ENCODE data around the gene RASSF10. TPM values are rescaled to one million over a fixed set of nuclear protein-coding genes. Genes with fewer than 3 reads are reported as not detected.

RASSF10 gene
- total RNA-seq, 2 donors from 2014 or later: not detected

DNA sequence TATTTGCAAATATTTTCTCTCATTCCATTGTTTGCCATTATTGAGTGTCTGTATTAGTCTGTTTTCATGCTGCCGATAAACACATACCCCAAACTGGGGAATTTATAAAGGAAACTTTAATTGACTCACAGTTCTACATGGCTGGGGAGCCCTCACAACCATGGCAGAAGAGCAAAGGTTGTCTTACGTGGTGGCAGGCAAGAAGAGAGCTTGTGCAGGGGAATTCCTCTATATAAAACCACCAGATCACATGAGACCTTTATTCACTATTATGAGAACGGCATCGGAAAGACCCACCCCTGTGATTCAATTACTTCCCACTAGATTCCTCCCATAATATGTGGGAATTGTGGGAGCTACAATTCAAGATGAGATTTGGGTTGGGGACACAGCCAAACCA is 10.2 kb downstream of the RASSF10 start:
- Mint-ChIP-seq H3K9me3 (no peaks in the 10 kb centered on the region), H3K4me3 (no peak overlapping the region), H3K27ac (no peak overlapping the region), H3K27me3 (peaks cover 36 to 73% of the 10 kb centered on the region in 2 donors), H3K4me1 (ENCODE audit: low read depth in 2 of 2) (no peaks in the 10 kb centered on the region), H3K36me3 (no peaks in the 10 kb centered on the region)
- DNase-seq (ENCODE audit: low spot score): no peak
- no peak for ATAC-seq

DNA sequence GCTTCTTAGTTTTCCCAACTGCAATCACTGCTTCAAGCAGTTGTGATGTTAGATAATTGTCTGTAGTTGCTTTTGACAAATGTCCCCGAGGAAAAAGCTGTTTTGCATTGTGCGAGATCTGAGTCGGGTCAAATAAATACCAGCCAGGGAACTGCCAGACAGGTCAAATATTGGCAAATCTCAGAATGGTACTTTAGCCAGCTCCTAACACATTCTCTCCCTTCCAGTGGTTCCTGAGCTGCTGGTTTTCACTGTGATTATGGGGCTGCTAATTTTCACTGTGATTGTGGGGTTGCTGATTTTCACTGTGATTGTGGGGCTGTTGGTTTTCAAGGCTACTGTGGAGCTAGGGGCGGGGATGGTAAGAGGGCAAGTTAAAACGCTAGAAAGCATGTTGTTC is 14.3 kb downstream of the RASSF10 start:
- DNase-seq (ENCODE audit: low spot score) (no peak), ATAC-seq (no peak)
- Mint-ChIP-seq H3K4me3 (no peak overlapping the region), H3K27ac (no peak overlapping the region), H3K27me3 (peaks cover 28 to 56% of the 10 kb centered on the region in 2 donors), H3K9me3 (no peaks in the 10 kb centered on the region), H3K36me3 (no peaks in the 10 kb centered on the region), H3K4me1 (ENCODE audit: low read depth in 2 of 2) (no peaks in the 10 kb centered on the region)

DNA sequence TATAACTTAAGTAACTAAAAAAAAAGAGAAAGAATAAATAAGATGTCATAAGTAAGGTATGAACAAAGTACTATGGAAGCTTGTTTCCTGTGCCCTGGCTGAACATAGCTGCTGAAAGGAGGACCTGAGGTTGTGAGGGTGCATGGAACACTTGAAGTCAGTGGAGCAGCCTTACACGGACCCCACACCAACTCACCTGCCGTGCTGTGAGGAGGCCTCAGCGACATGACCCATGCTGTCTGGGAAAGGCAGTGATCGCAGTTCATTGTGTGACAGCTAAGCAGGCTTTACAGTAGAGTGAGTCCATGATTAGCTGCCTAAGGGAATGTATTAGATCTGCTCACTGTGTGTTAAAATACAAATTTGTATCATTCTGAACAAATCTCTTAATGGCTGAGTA is 17.6 kb downstream of the RASSF10 start:
- Mint-ChIP-seq H3K4me1 (ENCODE audit: low read depth in 2 of 2) (no peaks in the 10 kb centered on the region), H3K27ac (no peak overlapping the region), H3K9me3 (no peaks in the 10 kb centered on the region), H3K4me3 (no peak overlapping the region), H3K36me3 (no peaks in the 10 kb centered on the region), H3K27me3 (peaks cover 21 to 36% of the 10 kb centered on the region in 2 donors)
- no peak for DNase-seq (ENCODE audit: low spot score)
- ATAC-seq: no peak

DNA sequence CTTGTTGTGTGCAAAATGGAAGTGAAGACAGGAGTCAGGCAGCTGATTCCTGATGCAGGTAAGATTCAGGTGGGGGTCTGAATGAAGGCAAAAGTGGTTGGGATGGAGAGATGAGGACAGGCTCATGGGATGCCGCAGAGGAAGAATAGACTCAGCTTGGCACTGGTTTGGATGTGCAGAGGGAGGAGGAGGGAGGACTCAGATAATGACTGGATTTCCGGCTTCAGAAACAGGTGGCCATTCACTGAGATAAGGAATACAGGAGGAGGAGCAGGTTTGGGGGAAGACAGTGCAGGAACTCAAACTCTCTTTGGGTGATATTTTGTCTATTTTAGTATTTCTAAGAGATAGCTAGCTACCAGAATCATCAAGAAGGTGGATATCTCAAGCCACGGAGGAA is 19.2 kb downstream of the RASSF10 start:
- Mint-ChIP-seq H3K4me1 (ENCODE audit: low read depth in 2 of 2) (no peaks in the 10 kb centered on the region), H3K27ac (no peak overlapping the region), H3K36me3 (no peaks in the 10 kb centered on the region), H3K9me3 (no peaks in the 10 kb centered on the region), H3K4me3 (no peak overlapping the region), H3K27me3 (peaks cover 9 to 20% of the 10 kb centered on the region in 2 donors)
- DNase-seq (ENCODE audit: low spot score): no peak
- ATAC-seq: no peak

DNA sequence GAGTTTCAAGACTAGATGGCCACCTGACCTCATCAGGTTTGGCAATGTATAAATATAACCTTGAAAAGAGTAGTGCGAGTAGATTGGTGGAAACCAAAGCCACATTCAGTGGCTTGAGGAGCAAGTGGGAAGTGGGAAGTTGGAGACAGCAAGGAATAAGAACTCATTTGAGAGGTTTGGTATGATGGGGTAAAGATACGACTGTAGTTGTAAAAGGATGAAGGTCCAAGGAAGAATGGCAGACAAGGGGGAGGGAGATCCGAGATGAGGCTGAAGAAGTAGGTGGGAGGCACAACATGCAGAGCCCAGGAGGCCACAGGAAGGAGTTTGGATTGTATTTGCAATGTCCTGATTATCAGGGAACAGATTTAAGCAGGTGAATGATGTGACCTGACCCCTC is 20.8 kb downstream of the RASSF10 start:
- no peak for ATAC-seq
- H3K27ac Mint-ChIP-seq: no peak overlapping the region

DNA sequence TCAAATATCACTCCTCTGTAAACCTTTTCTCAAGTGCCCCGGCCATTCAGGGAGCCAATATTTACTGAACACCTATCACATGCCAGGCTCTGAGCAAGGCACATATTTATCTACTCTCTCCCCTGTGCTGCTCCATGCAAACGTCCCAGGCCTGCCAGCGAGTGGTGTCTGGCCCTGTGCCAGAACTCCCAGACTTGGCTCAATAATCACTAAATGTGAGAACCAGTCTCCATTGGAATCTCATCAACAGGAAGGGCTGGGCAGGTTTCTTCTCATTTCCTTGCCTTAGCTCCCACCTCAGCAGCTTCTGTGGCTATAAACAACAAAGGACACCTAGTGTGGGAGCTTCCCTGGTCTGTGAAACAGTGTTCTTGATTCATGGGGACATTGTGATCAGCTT is 21.7 kb downstream of the RASSF10 start:
- H3K27me3 Mint-ChIP-seq: peaks cover 19 to 27% of the 10 kb centered on the region in 2 donors
- H3K9me3 Mint-ChIP-seq: no peaks in the 10 kb centered on the region
- H3K4me3 Mint-ChIP-seq: no peak overlapping the region
- H3K36me3 Mint-ChIP-seq: no peaks in the 10 kb centered on the region
- ATAC-seq: no peak
- no peak for DNase-seq (ENCODE audit: low spot score)
- no peaks in the 10 kb centered on the region for H3K4me1 Mint-ChIP-seq (ENCODE audit: low read depth in 2 of 2)
- H3K27ac Mint-ChIP-seq: no peak overlapping the region

More for the DNA sequence above, 20.8 kb downstream of the RASSF10 start:
- no peak overlapping the region for H3K4me3 Mint-ChIP-seq
- H3K9me3 Mint-ChIP-seq: no peaks in the 10 kb centered on the region
- peaks cover 11 to 21% of the 10 kb centered on the region in 2 donors for H3K27me3 Mint-ChIP-seq
- no peak for DNase-seq (ENCODE audit: low spot score)
- H3K36me3 Mint-ChIP-seq: no peaks in the 10 kb centered on the region
- H3K4me1 Mint-ChIP-seq (ENCODE audit: low read depth in 2 of 2): no peaks in the 10 kb centered on the region

DNA sequence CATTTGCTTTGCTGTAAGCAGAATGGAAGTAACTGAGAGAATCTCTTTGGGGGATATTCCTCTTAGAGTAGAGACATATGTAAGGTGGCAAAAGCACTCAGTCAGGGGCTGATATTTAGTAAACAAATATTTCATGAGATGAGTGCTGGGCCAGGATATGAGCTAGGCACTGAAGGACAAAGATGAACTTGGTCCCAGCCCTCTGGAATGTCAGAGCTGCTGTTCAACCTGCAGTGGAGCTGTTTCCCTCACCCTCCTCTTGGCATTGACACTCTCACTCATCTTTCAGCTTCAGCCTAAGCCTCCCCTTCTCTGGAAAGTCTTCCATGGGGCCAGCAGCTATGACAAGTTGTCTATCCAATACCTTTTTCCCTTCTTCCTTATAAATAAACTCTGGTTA is 22.2 kb downstream of the RASSF10 start:
- Mint-ChIP-seq H3K4me3 (no peak overlapping the region), H3K27me3 (peaks cover 14 to 27% of the 10 kb centered on the region in 2 donors), H3K9me3 (no peaks in the 10 kb centered on the region), H3K4me1 (ENCODE audit: low read depth in 2 of 2) (no peaks in the 10 kb centered on the region), H3K27ac (no peak overlapping the region), H3K36me3 (no peaks in the 10 kb centered on the region)
- DNase-seq (ENCODE audit: low spot score) (no peak), ATAC-seq (no peak)

DNA sequence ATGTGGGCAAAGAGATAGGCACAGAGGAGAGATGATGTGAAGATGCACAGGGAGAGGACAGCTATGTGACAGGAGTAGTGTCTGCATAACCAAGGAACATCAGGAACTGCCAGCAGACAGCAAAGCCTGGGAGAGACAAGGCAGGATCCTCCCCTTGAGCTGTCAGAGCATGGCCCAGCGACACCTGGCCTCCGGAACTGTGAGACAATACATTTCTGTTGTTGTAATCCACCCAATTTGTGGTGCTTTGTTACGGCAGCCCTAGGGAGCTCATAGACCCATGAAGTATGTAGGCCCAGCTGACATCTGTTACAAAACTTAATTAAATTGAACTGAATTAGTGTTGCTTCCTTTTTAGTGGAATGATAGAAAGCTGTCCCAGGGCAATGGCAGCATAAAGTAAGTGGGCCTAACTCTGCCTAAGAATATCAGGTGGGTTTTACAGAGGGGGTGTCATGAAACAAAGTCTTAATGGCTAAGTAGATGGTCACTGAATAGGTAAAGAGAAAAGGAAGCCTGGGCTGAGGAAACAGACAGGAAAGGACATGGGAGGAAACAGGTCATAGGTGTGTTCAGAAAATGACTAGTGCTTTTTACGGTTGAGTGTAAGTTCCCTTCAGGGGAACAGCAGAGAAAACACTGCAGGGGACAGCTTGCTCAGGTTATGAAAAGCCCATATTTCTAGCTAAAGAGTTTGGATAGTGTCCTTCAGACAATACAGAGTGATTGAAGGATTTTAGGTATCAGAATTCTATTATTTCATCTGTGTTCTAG is 24.8 kb downstream of the RASSF10 start:
- H3K4me1 Mint-ChIP-seq (ENCODE audit: low read depth in 2 of 2): no peaks in the 10 kb centered on the region
- H3K36me3 Mint-ChIP-seq: no peaks in the 10 kb centered on the region
- H3K9me3 Mint-ChIP-seq: no peaks in the 10 kb centered on the region
- no peak overlapping the region for H3K4me3 Mint-ChIP-seq
- H3K27me3 Mint-ChIP-seq: peaks cover 27 to 46% of the 10 kb centered on the region in 2 donors
- DNase-seq (ENCODE audit: low spot score): no peak
- no peak overlapping the region for H3K27ac Mint-ChIP-seq
- ATAC-seq: no peak

DNA sequence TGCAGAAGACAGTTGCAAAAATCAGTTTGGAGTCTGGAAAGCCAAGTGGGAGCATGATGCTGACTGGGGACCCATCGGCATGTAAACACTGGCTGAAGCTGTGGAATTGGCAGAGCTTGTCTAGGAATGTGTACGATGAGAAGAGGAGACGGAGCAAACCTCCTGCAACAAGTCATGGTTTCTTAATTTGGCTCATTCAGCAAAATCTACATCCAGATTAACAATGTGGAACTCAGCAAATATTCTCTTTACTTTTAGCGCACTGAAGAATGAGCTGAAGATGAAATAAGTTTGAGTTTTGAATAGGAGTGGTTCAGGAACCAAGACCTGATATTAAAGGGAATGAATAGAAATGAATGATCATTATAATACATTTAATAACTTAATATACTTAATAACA is 26.6 kb downstream of the RASSF10 start:
- H3K4me3 Mint-ChIP-seq: no peak overlapping the region
- DNase-seq (ENCODE audit: low spot score) (no peak), ATAC-seq (no peak)
- H3K27ac Mint-ChIP-seq: no peak overlapping the region
- H3K9me3 Mint-ChIP-seq: no peaks in the 10 kb centered on the region
- peaks cover 34 to 55% of the 10 kb centered on the region in 2 donors for H3K27me3 Mint-ChIP-seq
- H3K36me3 Mint-ChIP-seq: no peaks in the 10 kb centered on the region
- no peaks in the 10 kb centered on the region for H3K4me1 Mint-ChIP-seq (ENCODE audit: low read depth in 2 of 2)

DNA sequence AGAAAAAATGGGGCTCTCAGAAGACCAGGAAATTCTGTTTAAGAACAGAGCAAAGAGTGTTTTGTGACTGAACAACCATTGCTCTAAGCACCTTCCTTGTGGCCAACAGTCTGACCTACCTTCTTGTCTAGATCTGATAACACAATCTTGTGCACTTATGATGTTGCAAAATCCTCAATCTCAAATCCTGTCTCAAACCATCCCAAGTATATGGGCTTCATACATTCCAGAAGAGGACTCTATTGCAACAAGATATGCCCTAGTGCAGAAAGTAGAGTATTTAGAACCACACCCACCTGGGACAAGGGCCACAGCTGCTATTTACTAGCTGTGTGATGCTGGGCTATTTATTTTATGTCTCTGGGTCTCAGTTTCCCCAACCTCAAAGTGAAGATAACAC is 27.1 kb downstream of the RASSF10 start:
- Mint-ChIP-seq H3K27ac (no peak overlapping the region), H3K4me3 (no peak overlapping the region), H3K36me3 (no peaks in the 10 kb centered on the region), H3K9me3 (no peaks in the 10 kb centered on the region), H3K4me1 (ENCODE audit: low read depth in 2 of 2) (no peaks in the 10 kb centered on the region), H3K27me3 (peaks cover 37 to 58% of the 10 kb centered on the region in 2 donors)
- ATAC-seq: no peak
- DNase-seq (ENCODE audit: low spot score): no peak

DNA sequence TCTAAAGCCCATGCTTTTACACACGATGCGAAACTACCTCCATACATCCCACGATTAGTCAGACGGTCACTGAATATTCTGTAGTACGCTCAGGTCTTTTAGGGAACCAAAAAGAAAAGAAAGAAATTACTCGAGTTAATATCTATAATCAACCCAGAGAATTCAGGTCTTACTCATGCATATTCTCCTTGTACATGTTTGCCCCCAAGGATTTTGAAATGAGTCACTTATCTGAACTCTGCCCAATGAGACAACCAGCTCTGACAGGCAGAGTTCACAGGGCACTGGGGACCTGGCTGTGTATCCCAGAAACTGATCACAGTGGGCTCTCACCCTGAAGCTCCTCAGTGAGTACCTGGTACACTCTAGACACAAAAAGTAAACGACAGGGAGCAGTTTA is 29.2 kb downstream of the RASSF10 start:
- ATAC-seq: no peak
- Mint-ChIP-seq H3K9me3 (no peaks in the 10 kb centered on the region), H3K27ac (no peak overlapping the region), H3K4me1 (ENCODE audit: low read depth in 2 of 2) (no peaks in the 10 kb centered on the region), H3K27me3 (peaks cover 46 to 67% of the 10 kb centered on the region in 2 donors), H3K36me3 (no peaks in the 10 kb centered on the region), H3K4me3 (no peak overlapping the region)
- DNase-seq (ENCODE audit: low spot score): no peak

DNA sequence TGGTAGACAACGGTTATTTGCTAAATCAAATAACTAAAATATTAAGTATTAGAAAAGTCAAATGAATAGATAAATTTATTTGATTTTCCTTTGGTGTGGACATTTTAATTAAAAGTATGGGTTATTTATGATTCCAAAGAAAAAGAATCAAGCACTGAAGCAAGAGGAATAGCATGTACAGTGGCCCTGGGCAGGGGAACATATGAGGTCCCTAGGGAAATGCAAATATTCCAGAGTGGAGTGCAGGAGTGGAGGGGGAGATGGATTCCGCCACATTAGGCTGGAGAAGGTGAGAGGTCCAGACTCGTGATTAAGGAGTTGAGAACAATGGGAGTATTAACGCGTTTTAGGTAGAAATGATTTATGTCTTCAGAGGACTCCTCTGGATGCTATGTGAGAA is 30.0 kb downstream of the RASSF10 start:
- Mint-ChIP-seq H3K27ac (no peak overlapping the region), H3K4me3 (no peak overlapping the region), H3K4me1 (ENCODE audit: low read depth in 2 of 2) (no peaks in the 10 kb centered on the region), H3K9me3 (no peaks in the 10 kb centered on the region), H3K36me3 (no peaks in the 10 kb centered on the region), H3K27me3 (peaks cover 44 to 63% of the 10 kb centered on the region in 2 donors)
- DNase-seq (ENCODE audit: low spot score) (no peak), ATAC-seq (no peak)

DNA sequence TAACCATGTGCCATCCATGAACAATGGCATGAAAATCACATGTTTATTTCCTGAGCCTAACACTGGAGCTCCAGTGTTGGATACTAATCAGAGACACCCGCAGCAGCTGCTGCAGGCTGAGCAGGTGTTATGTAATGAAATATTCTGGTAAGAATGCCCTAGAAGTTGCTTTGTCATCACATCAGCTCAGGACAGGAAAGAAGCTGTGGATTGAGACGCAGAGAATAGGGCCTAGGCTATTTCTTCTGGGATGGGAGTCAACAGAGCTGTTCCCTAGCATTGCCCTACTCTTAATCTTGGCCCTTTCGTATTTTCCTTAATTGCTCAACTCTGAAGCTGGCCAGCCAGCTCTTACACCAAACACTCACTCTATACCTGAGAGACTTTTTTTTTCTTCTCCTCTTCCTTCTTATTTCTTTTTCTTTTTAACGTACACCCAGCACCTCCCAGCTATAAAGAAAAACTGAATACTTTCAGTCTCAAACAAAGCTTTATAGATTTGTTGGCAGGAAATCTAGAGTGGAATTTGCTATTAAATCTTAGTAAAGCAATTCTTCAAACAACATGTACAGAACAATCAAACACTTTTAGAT is 31.9 kb downstream of the RASSF10 start:
- no peak for DNase-seq (ENCODE audit: low spot score)
- Mint-ChIP-seq H3K4me1 (ENCODE audit: low read depth in 2 of 2) (no peaks in the 10 kb centered on the region), H3K27ac (no peak overlapping the region), H3K9me3 (no peaks in the 10 kb centered on the region), H3K4me3 (no peak overlapping the region), H3K36me3 (no peaks in the 10 kb centered on the region), H3K27me3 (peaks cover 32 to 43% of the 10 kb centered on the region in 2 donors)
- ATAC-seq: no peak

DNA sequence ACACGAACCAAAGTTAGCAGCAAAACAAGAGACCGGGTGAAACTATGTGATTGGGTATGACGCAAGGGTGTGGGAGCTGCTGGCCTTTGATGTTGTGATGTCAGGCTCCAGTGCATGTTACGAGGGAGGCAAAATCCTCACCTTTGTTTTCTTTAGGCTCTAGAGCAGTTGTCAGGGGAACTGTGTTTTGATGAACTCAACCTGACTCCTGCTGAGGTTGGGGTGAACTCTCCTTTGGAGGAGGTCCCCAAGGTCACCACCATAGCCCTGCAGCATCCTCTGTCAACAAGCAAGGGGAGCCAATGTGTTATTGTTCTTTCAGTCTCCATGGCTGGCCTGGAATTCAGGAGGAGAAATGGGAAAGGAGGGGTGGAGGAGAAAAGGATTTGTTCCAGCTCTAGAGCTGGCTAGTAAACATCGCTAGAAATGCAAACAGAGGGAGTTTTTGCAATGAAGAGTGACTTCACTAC is 33.8 kb downstream of the RASSF10 start:
- H3K27ac Mint-ChIP-seq: no peak overlapping the region
- H3K4me3 Mint-ChIP-seq: no peak overlapping the region
- H3K4me1 Mint-ChIP-seq (ENCODE audit: low read depth in 2 of 2): no peaks in the 10 kb centered on the region
- no peaks in the 10 kb centered on the region for H3K36me3 Mint-ChIP-seq
- H3K27me3 Mint-ChIP-seq: peaks cover 29 to 32% of the 10 kb centered on the region in 2 donors
- DNase-seq (ENCODE audit: low spot score) (no peak), ATAC-seq (no peak)
- H3K9me3 Mint-ChIP-seq: peaks cover 1% of the 10 kb centered on the region

Data from natural killer cell treated with Interleukin-12 subunit alpha and Interleukin-12 subunit beta and Interleukin-15 and Interleukin-18, amount 100 ng/mL, for 72 hours (primary cell).